ENCODE measurements around the gene AGAP1. TPM values are rescaled to one million over a fixed set of nuclear protein-coding genes. Genes with fewer than 3 reads are reported as not detected.

The AGAP1 gene
- total RNA-seq, 1 experiment from 2014 or later: 25.8 TPM

- Histone ChIP-seq H2AK5ac (ENCODE audit: insufficient read length, low read length) (no peak overlapping the region), H2BK15ac (ENCODE audit: low read depth, low read length) (no peak overlapping the region), H3K23me2 (ENCODE audit: insufficient read length, low read depth, low read length, poor library complexity, severe bottlenecking) (no peaks in the 10 kb centered on the region), H3K9me3 (ENCODE audit: control insufficient read depth, low read depth, low read length) (no peaks in the 10 kb centered on the region), H3K79me1 (ENCODE audit: insufficient read depth, low read depth, low read length, poor library complexity, severe bottlenecking) (no peaks in the 10 kb centered on the region), H3K4ac (ENCODE audit: low read depth, low read length) (no peak overlapping the region), H3K56ac (ENCODE audit: insufficient read length, low read depth, low read length) (no peak overlapping the region), H2BK120ac (ENCODE audit: low read depth, low read length, poor library complexity, severe bottlenecking) (no peak overlapping the region), H3K27me3 (ENCODE audit: insufficient read depth, low read length) (no peaks in the 10 kb centered on the region; the same call in 1 of the 2 replicates), H3K14ac (ENCODE audit: insufficient read depth, low read length) (no peak overlapping the region), H4K5ac (ENCODE audit: insufficient read length, low read depth, low read length) (no peak overlapping the region), H3K27ac (ENCODE audit: insufficient read length, low read depth, low read length) (no peak overlapping the region), H3K4me1 (ENCODE audit: insufficient read depth, low read length) (no peaks in the 10 kb centered on the region), H3K79me2 (ENCODE audit: insufficient read depth, low read length) (no peaks in the 10 kb centered on the region), H3K23ac (ENCODE audit: insufficient read length, low read depth, low read length) (no peak overlapping the region), H4K8ac (replicated peaks; ENCODE audit: insufficient read length, low read depth, low read length) (no peak overlapping the region), H2BK20ac (ENCODE audit: low read depth, low read length, poor library complexity, severe bottlenecking) (no peak overlapping the region), H2BK12ac (ENCODE audit: insufficient read length, low read depth, low read length) (no peak overlapping the region), H4K20me1 (ENCODE audit: control insufficient read depth, insufficient read depth, insufficient read length) (no peaks in the 10 kb centered on the region), H2AFZ (ENCODE audit: low read length) (no peak overlapping the region), H3K18ac (ENCODE audit: insufficient read length, low read depth, low read length) (no peak overlapping the region), H3T11ph (ENCODE audit: low read length) (no peak overlapping the region), H2BK5ac (ENCODE audit: insufficient read length, low read length) (no peak overlapping the region), H3K9ac (ENCODE audit: extremely low read depth, insufficient read length, low read length) (no peak overlapping the region), H4K91ac (ENCODE audit: insufficient read length, low read depth, low read length) (no peak overlapping the region), H3K4me2 (ENCODE audit: insufficient read depth, insufficient read length, low read length) (no peak overlapping the region)
- WGBS (ENCODE audit: extremely low coverage, insufficient read length, low lambda C conversion rate): no CpG with 5 or more reads among the region's 9 CpGs
- peaks cover 3% of the 10 kb centered on the region for H3K27me3 Mint-ChIP-seq (ENCODE audit: low read depth)
- H3K36me3 Mint-ChIP-seq (ENCODE audit: insufficient read depth in 1 of 3, low read depth in 3 of 3): peaks cover 6 to 9% (median 8%) of the 10 kb centered on the region in 3 experiments; a peak in 6 of 7 replicates
- DNase-seq: no peak
- H3K27ac Mint-ChIP-seq: no peak overlapping the region
- H3K4me1 Mint-ChIP-seq: no peaks in the 10 kb centered on the region
- no peaks in the 10 kb centered on the region for H3K9me3 Mint-ChIP-seq
- TF ChIP-seq, protein P1, sequence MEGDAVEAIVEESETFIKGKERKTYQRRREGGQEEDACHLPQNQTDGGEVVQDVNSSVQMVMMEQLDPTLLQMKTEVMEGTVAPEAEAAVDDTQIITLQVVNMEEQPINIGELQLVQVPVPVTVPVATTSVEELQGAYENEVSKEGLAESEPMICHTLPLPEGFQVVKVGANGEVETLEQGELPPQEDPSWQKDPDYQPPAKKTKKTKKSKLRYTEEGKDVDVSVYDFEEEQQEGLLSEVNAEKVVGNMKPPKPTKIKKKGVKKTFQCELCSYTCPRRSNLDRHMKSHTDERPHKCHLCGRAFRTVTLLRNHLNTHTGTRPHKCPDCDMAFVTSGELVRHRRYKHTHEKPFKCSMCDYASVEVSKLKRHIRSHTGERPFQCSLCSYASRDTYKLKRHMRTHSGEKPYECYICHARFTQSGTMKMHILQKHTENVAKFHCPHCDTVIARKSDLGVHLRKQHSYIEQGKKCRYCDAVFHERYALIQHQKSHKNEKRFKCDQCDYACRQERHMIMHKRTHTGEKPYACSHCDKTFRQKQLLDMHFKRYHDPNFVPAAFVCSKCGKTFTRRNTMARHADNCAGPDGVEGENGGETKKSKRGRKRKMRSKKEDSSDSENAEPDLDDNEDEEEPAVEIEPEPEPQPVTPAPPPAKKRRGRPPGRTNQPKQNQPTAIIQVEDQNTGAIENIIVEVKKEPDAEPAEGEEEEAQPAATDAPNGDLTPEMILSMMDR (conservative IDR thresholded peaks at IDR 0.05): no peak
- no peak overlapping the region for H3K4me3 Mint-ChIP-seq
Observed at GRCh38 chr2:235977445-235977844, 483.6 kb downstream of the AGAP1 start.

Data from H9 (cell line).